ENCODE measurements around the gene KIF1A.

KIF1A gene

GRCh38 chr2:240762249-240762648, 57.8 kb downstream of the KIF1A start:
- Histone ChIP-seq H3K9me3 (ENCODE audit: control insufficient read depth, low read length) (no peaks in the 10 kb centered on the region), H3K27me3 (ENCODE audit: control insufficient read depth, insufficient read depth, low read length, poor library complexity, severe bottlenecking) (no peaks in the 10 kb centered on the region), H3K27ac (ENCODE audit: insufficient read depth, low read depth, low read length, poor library complexity, severe bottlenecking) (no peak overlapping the region), H3K4me3 (ENCODE audit: insufficient read depth, low read depth, low read length) (no peak overlapping the region), H3K36me3 (ENCODE audit: control insufficient read depth, insufficient read depth, low read length) (no peaks in the 10 kb centered on the region), H3K4me1 (ENCODE audit: control insufficient read depth, insufficient read depth, low read length) (no peaks in the 10 kb centered on the region)
- WGBS, 2 experiments = 93 to 99% methylated on average over 8 of the region's 8 CpGs

DNA sequence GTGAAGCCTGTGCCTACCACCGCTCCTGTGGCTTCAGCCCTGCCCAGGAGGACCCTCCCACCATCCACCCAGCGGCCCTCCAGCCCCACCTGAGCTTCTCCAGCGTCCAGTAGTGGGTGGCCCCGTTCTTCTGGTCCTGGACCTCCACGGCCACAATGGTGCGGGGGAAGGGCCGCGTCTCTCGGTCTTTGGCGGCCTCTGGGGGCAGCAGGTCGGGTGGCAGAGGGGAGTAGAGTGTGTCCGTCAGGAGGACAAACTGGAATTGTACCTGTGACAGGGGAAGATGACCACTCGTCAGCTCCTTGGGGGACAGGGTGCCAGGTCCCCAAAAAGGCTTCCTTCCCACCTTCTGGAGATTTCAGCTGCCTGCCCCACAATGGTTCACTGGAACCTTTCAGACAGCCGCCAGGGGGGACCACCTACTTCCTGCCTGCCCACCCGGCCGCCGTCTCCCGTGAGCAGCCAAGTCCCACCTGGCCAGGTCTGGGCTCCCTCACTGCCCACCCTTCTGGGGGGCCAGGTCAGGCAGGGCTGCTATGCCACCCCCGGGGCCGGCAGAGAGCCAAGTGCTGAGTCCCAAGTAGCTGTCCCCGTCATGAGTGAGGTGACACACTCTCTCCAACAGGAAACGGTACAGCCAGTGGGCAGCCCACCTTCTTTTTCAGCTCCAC, 59.3 kb downstream of the KIF1A start:
- Histone ChIP-seq H3K27ac (ENCODE audit: insufficient read depth, low read depth, low read length, poor library complexity, severe bottlenecking) (no peak overlapping the region), H3K27me3 (ENCODE audit: control insufficient read depth, insufficient read depth, low read length, poor library complexity, severe bottlenecking) (no peaks in the 10 kb centered on the region), H3K36me3 (ENCODE audit: control insufficient read depth, insufficient read depth, low read length) (no peaks in the 10 kb centered on the region), H3K4me1 (ENCODE audit: control insufficient read depth, insufficient read depth, low read length) (no peaks in the 10 kb centered on the region), H3K9me3 (ENCODE audit: control insufficient read depth, low read length) (no peaks in the 10 kb centered on the region), H3K4me3 (ENCODE audit: insufficient read depth, low read depth, low read length) (no peak overlapping the region)
- WGBS, 2 experiments = 89 to 90% methylated on average over 22 of the region's 22 CpGs

- Histone ChIP-seq H3K27me3 (ENCODE audit: control insufficient read depth, insufficient read depth, low read length, poor library complexity, severe bottlenecking) (no peaks in the 10 kb centered on the region), H3K4me1 (ENCODE audit: control insufficient read depth, insufficient read depth, low read length) (no peaks in the 10 kb centered on the region), H3K9me3 (ENCODE audit: control insufficient read depth, low read length) (no peaks in the 10 kb centered on the region), H3K36me3 (ENCODE audit: control insufficient read depth, insufficient read depth, low read length) (no peaks in the 10 kb centered on the region), H3K27ac (ENCODE audit: insufficient read depth, low read depth, low read length, poor library complexity, severe bottlenecking) (no peak overlapping the region), H3K4me3 (ENCODE audit: insufficient read depth, low read depth, low read length) (no peak overlapping the region)
- 93 to 95% methylated on average over 6 to 7 of the region's 7 CpGs for WGBS, 2 experiments
These were observed 59.9 kb downstream of the KIF1A start for GRCh38 chr2:240760121-240760520.

DNA sequence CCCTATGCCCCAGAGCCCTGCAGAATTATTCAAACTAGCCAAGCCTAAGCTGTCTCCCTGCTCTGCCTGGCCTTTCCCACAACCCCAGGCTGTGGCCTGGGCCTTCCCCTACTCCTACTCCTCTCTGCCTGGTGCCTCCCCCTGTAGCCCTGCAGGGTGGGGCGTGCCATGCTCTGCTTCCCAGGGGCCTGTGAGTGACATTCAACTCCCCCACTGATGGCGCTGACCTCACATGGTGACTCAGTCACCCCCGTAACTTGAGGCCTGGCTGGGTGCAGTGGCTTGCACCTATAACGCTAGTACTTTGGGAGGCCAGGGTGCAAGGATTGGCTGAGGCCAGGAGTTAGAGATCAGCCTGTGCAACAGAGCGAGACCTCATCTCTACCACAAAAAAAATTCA, 60.6 kb downstream of the KIF1A start:
- Histone ChIP-seq H3K4me3 (ENCODE audit: insufficient read depth, low read depth, low read length) (no peak overlapping the region), H3K27ac (ENCODE audit: insufficient read depth, low read depth, low read length, poor library complexity, severe bottlenecking) (no peak overlapping the region), H3K36me3 (ENCODE audit: control insufficient read depth, insufficient read depth, low read length) (no peaks in the 10 kb centered on the region), H3K4me1 (ENCODE audit: control insufficient read depth, insufficient read depth, low read length) (no peaks in the 10 kb centered on the region), H3K9me3 (ENCODE audit: control insufficient read depth, low read length) (no peaks in the 10 kb centered on the region), H3K27me3 (ENCODE audit: control insufficient read depth, insufficient read depth, low read length, poor library complexity, severe bottlenecking) (no peaks in the 10 kb centered on the region)
- 89 to 92% methylated on average over 5 of the region's 5 CpGs for WGBS, 2 experiments

DNA sequence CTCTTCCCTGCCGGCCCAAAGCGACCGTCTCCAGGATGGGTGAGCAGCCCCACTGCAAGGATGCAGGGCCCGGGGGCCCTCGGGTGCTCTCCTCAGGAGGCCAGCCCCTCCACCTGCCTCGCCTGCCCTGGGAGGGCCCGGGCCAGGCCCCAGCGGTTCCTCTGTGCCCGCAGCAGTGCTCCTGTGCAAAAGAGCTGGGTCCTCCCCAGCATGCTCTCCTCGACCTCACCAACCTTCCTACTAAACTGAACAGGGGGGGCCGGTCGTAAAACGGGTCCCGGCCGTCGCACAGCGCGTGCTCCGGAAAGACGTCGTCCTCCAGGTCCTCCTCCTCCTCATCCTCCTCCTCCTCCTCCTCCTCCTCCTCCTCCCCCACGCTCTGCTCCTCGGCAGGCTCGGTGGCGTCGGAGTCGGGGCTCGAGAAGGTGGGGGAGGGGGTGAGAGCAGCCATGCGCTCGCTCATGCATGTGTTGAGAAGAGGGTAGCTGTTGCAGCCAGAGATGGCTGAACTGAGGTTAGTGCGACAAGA, 62.9 kb downstream of the KIF1A start:
- Histone ChIP-seq H3K27me3 (ENCODE audit: control insufficient read depth, insufficient read depth, low read length, poor library complexity, severe bottlenecking) (no peaks in the 10 kb centered on the region), H3K4me1 (ENCODE audit: control insufficient read depth, insufficient read depth, low read length) (no peaks in the 10 kb centered on the region), H3K9me3 (ENCODE audit: control insufficient read depth, low read length) (no peaks in the 10 kb centered on the region), H3K27ac (ENCODE audit: insufficient read depth, low read depth, low read length, poor library complexity, severe bottlenecking) (no peak overlapping the region), H3K36me3 (ENCODE audit: control insufficient read depth, insufficient read depth, low read length) (no peaks in the 10 kb centered on the region), H3K4me3 (ENCODE audit: insufficient read depth, low read depth, low read length) (no peak overlapping the region)
- WGBS, 2 experiments = 90 to 92% methylated on average over 22 to 31 of the region's 31 CpGs

DNA sequence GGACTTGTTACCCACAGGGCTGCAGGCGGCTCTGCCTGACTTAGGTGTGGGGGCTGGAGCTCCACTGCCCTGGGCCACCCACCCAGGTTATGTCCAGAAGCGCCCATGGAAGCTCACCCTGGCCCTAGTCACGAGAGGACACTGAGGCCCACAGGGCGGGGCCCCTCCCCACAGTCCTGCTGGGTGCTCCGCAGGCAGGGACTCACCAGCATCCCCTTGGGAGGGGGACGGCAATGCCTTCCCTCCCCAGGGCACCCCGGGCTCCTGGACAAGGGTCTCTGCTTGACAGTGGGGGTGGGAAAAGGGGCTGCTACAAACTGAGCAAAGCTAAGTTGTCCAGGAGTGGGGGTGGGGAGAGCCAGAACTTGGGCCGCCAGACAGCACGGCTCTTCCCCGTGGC, 67.8 kb downstream of the KIF1A start:
- H3K4me3 ChIP-seq (ENCODE audit: insufficient read depth, low read depth, low read length) = no peak overlapping the region
- no peaks in the 10 kb centered on the region for H3K9me3 ChIP-seq (ENCODE audit: control insufficient read depth, low read length)
- H3K27me3 ChIP-seq (ENCODE audit: control insufficient read depth, insufficient read depth, low read length, poor library complexity, severe bottlenecking) = no peaks in the 10 kb centered on the region
- H3K36me3 ChIP-seq (ENCODE audit: control insufficient read depth, insufficient read depth, low read length) = no peaks in the 10 kb centered on the region
- no peaks in the 10 kb centered on the region for H3K4me1 ChIP-seq (ENCODE audit: control insufficient read depth, insufficient read depth, low read length)
- H3K27ac ChIP-seq (ENCODE audit: insufficient read depth, low read depth, low read length, poor library complexity, severe bottlenecking) = no peak overlapping the region
- WGBS, 2 experiments = 93% methylated on average over 10 of the region's 10 CpGs

DNA sequence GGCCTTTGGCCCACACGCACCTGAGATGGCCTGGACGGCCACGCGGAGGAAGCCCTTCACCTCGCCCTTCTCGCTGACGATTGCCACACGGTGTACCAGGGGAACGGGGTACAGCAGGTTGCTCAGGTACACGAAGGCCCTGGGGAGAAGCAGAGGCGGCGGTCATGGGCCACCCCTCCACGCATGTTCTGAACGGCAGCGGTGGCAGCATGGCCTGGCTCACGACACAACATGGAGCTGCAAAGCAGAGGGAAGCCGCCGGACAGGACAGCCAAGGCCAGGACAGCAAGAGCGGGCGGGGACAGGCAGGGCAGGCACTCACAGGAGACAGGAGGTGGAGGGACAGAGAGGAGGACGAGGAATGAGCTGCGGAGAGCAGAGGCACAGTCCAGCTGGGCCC, 69.6 kb downstream of the KIF1A start:
- no peak overlapping the region for H3K4me3 ChIP-seq (ENCODE audit: insufficient read depth, low read depth, low read length)
- no peak overlapping the region for H3K27ac ChIP-seq (ENCODE audit: insufficient read depth, low read depth, low read length, poor library complexity, severe bottlenecking)
- WGBS, 2 experiments = 92 to 93% methylated on average over 22 of the region's 22 CpGs
- H3K4me1 ChIP-seq (ENCODE audit: control insufficient read depth, insufficient read depth, low read length) = no peaks in the 10 kb centered on the region
- no peaks in the 10 kb centered on the region for H3K27me3 ChIP-seq (ENCODE audit: control insufficient read depth, insufficient read depth, low read length, poor library complexity, severe bottlenecking)
- H3K36me3 ChIP-seq (ENCODE audit: control insufficient read depth, insufficient read depth, low read length) = no peaks in the 10 kb centered on the region
- no peaks in the 10 kb centered on the region for H3K9me3 ChIP-seq (ENCODE audit: control insufficient read depth, low read length)

- no peaks in the 10 kb centered on the region for H3K27me3 ChIP-seq (ENCODE audit: control insufficient read depth, insufficient read depth, low read length, poor library complexity, severe bottlenecking)
- H3K4me3 ChIP-seq (ENCODE audit: insufficient read depth, low read depth, low read length) = no peak overlapping the region
- no peaks in the 10 kb centered on the region for H3K4me1 ChIP-seq (ENCODE audit: control insufficient read depth, insufficient read depth, low read length)
- WGBS, 2 experiments = 90 to 92% methylated on average over 7 of the region's 7 CpGs
- H3K27ac ChIP-seq (ENCODE audit: insufficient read depth, low read depth, low read length, poor library complexity, severe bottlenecking) = no peak overlapping the region
- H3K36me3 ChIP-seq (ENCODE audit: control insufficient read depth, insufficient read depth, low read length) = no peaks in the 10 kb centered on the region
- no peaks in the 10 kb centered on the region for H3K9me3 ChIP-seq (ENCODE audit: control insufficient read depth, low read length)
These were observed 70.5 kb downstream of the KIF1A start for GRCh38 chr2:240749516-240749915.

- H3K27ac ChIP-seq (ENCODE audit: insufficient read depth, low read depth, low read length, poor library complexity, severe bottlenecking) = no peak overlapping the region
- no peaks in the 10 kb centered on the region for H3K4me1 ChIP-seq (ENCODE audit: control insufficient read depth, insufficient read depth, low read length)
- H3K27me3 ChIP-seq (ENCODE audit: control insufficient read depth, insufficient read depth, low read length, poor library complexity, severe bottlenecking) = no peaks in the 10 kb centered on the region
- no peaks in the 10 kb centered on the region for H3K36me3 ChIP-seq (ENCODE audit: control insufficient read depth, insufficient read depth, low read length)
- no peak overlapping the region for H3K4me3 ChIP-seq (ENCODE audit: insufficient read depth, low read depth, low read length)
- 95% methylated on average over 11 of the region's 11 CpGs for WGBS, 2 experiments
- no peaks in the 10 kb centered on the region for H3K9me3 ChIP-seq (ENCODE audit: control insufficient read depth, low read length)
These were observed 72.8 kb downstream of the KIF1A start for GRCh38 chr2:240747256-240747655.

DNA sequence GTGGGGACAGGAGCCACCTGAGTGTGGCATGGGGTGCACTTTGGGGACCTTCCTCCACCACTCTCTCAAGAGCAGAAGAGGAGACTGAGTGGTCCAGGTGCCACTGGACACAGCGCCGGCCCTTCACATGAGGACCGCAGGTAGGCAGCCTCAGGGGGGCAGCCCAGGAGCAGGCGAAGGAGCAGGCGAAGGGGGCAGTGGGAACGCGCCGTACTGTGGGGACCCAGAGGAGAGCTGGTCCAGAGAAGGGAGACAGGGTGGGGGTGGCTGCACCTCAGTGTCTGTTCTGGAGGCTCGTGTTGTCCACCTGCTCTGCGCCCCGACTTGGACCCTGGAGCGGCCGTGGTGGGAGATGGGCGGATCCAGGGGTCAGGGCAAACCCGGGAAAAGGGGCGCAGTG, 73.3 kb downstream of the KIF1A start:
- Histone ChIP-seq H3K4me1 (ENCODE audit: control insufficient read depth, insufficient read depth, low read length) (no peaks in the 10 kb centered on the region), H3K27me3 (ENCODE audit: control insufficient read depth, insufficient read depth, low read length, poor library complexity, severe bottlenecking) (no peaks in the 10 kb centered on the region), H3K27ac (ENCODE audit: insufficient read depth, low read depth, low read length, poor library complexity, severe bottlenecking) (no peak overlapping the region)

More for the DNA sequence above, 73.3 kb downstream of the KIF1A start:
- Histone ChIP-seq H3K9me3 (ENCODE audit: control insufficient read depth, low read length) (no peaks in the 10 kb centered on the region), H3K4me3 (ENCODE audit: insufficient read depth, low read depth, low read length) (no peak overlapping the region), H3K36me3 (ENCODE audit: control insufficient read depth, insufficient read depth, low read length) (no peaks in the 10 kb centered on the region)
- WGBS, 2 experiments = 95 to 96% methylated on average over 16 of the region's 16 CpGs

Measured in ectodermal cell (in vitro differentiated cells).